ENCODE measurements around the gene HK1. TPM values are rescaled to one million over a fixed set of nuclear protein-coding genes. Genes with fewer than 3 reads are reported as not detected.

HK1 gene
- total RNA-seq, 2 donors from 2014 or later, result 38.0 to 78.8 TPM

GRCh38 chr10:69400936-69401335, 122.6 kb downstream of the HK1 start:
- Histone ChIP-seq H3K36me3 (ENCODE audit: control insufficient read depth, insufficient read depth, low read length) (peaks cover 9% of the 10 kb centered on the region), H3K27me3 (ENCODE audit: control insufficient read depth, insufficient read depth, low read length, poor library complexity, severe bottlenecking) (no peaks in the 10 kb centered on the region), H3K9me3 (ENCODE audit: control insufficient read depth, low read length) (no peaks in the 10 kb centered on the region), H3K4me1 (ENCODE audit: control insufficient read depth, insufficient read depth, low read length) (no peaks in the 10 kb centered on the region), H3K9ac (ENCODE audit: extremely low read depth, low read length, poor library complexity, severe bottlenecking) (no peak overlapping the region), H3K27ac (ENCODE audit: low read depth, low read length) (no peak overlapping the region), H3K4me3 (ENCODE audit: low read length) (no peak overlapping the region)
- no peak overlapping the region for H3K27ac Mint-ChIP-seq
- no peak for TF ChIP-seq CTCF (conservative IDR thresholded peaks at IDR 0.05)
- no peak for DNase-seq
- H3K27me3 Mint-ChIP-seq (ENCODE audit: insufficient read depth), result no peaks in the 10 kb centered on the region
- no peaks in the 10 kb centered on the region for H3K9me3 Mint-ChIP-seq
- peaks cover under 1% of the 10 kb centered on the region for H3K4me1 Mint-ChIP-seq
- WGBS, 2 experiments (ENCODE audit: insufficient coverage in 1 of 2, insufficient read length in 1 of 2), result 91 to 95% methylated on average over 14 to 19 of the region's 23 CpGs
- H3K4me3 Mint-ChIP-seq, result no peak overlapping the region
- H3K36me3 Mint-ChIP-seq (ENCODE audit: low read depth), result peaks cover 43% of the 10 kb centered on the region

GRCh38 chr10:69401416-69401815, 123.1 kb downstream of the HK1 start:
- Histone ChIP-seq H3K9me3 (ENCODE audit: control insufficient read depth, low read length) (no peaks in the 10 kb centered on the region), H3K4me3 (ENCODE audit: low read length) (no peak overlapping the region), H3K27me3 (ENCODE audit: control insufficient read depth, insufficient read depth, low read length, poor library complexity, severe bottlenecking) (no peaks in the 10 kb centered on the region), H3K27ac (ENCODE audit: low read depth, low read length) (no peak overlapping the region), H3K9ac (ENCODE audit: extremely low read depth, low read length, poor library complexity, severe bottlenecking) (no peak overlapping the region), H3K36me3 (ENCODE audit: control insufficient read depth, insufficient read depth, low read length) (peaks cover 9% of the 10 kb centered on the region), H3K4me1 (ENCODE audit: control insufficient read depth, insufficient read depth, low read length) (no peaks in the 10 kb centered on the region)
- DNase-seq, result no peak
- no peak overlapping the region for H3K27ac Mint-ChIP-seq
- peaks cover 41% of the 10 kb centered on the region for H3K36me3 Mint-ChIP-seq (ENCODE audit: low read depth)
- H3K27me3 Mint-ChIP-seq (ENCODE audit: insufficient read depth), result no peaks in the 10 kb centered on the region
- peaks cover 5% of the 10 kb centered on the region for H3K4me1 Mint-ChIP-seq
- no peaks in the 10 kb centered on the region for H3K9me3 Mint-ChIP-seq
- no peak for TF ChIP-seq CTCF (conservative IDR thresholded peaks at IDR 0.05)
- 92 to 96% methylated on average over 9 to 11 of the region's 11 CpGs for WGBS, 2 experiments (ENCODE audit: insufficient coverage in 1 of 2, insufficient read length in 1 of 2)
- H3K4me3 Mint-ChIP-seq, result no peak overlapping the region

- Histone ChIP-seq H3K27ac (ENCODE audit: low read depth, low read length) (no peak overlapping the region), H3K4me1 (ENCODE audit: control insufficient read depth, insufficient read depth, low read length) (no peaks in the 10 kb centered on the region), H3K27me3 (ENCODE audit: control insufficient read depth, insufficient read depth, low read length, poor library complexity, severe bottlenecking) (no peaks in the 10 kb centered on the region), H3K4me3 (ENCODE audit: low read length) (no peak overlapping the region), H3K9ac (ENCODE audit: extremely low read depth, low read length, poor library complexity, severe bottlenecking) (no peak overlapping the region), H3K36me3 (ENCODE audit: control insufficient read depth, insufficient read depth, low read length) (peaks cover 6% of the 10 kb centered on the region), H3K9me3 (ENCODE audit: control insufficient read depth, low read length) (no peaks in the 10 kb centered on the region)
- H3K4me3 Mint-ChIP-seq, result no peak overlapping the region
- peak overlapping the region; percentile 13 for H3K27ac Mint-ChIP-seq
- WGBS, 2 experiments (ENCODE audit: insufficient coverage in 1 of 2, insufficient read length in 1 of 2), result 83 to 95% methylated on average over 3 to 6 of the region's 6 CpGs
- no peaks in the 10 kb centered on the region for H3K9me3 Mint-ChIP-seq
- peaks cover 34% of the 10 kb centered on the region for H3K36me3 Mint-ChIP-seq (ENCODE audit: low read depth)
- H3K4me1 Mint-ChIP-seq, result peaks cover 10% of the 10 kb centered on the region
- no peak for TF ChIP-seq CTCF (conservative IDR thresholded peaks at IDR 0.05)
- DNase-seq, result no peak
- no peaks in the 10 kb centered on the region for H3K27me3 Mint-ChIP-seq (ENCODE audit: insufficient read depth)
These were observed 124.1 kb downstream of the HK1 start for GRCh38 chr10:69402386-69402785.
